HG03520 (cell line): Measurements from ENCODE around the gene GRM8.

ENCODE experiments used
- ATAC-seq: cut with Tn5 transposase; IDR thresholded peaks from one replicate; pipeline ENCODE4 v1.9.1; 2021; ENCODE audit warnings: mild to moderate bottlenecking, moderate library complexity; ENCODE audit not compliant: unreplicated experiment

The GRM8 gene

GRCh38 chr7:126398285-126398684, 854.5 kb downstream of the GRM8 start:
- no peak for ATAC-seq

DNA sequence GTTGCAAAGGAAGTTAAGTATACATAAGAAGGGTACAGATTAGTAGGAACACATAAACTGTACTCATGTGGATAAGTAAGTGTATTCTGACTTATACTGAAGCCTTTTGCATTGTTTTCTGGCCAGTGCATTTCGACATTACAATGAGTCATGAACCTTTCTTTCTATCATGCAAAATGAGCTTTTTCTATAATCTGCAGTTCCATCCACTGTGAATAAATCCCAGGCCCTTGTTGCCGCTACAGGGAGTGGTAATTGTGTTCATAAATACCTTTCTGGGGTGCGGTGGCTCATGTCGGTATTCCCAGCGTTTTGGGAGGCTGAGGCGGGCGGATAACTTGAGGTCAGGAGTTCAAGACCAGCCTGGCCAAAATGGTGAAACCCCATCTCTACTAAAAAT, 858.3 kb downstream of the GRM8 start:
- ATAC-seq: no peak
